ENCODE data around the gene UIMC1. TPM values are rescaled to one million over a fixed set of nuclear protein-coding genes. Genes with fewer than 3 reads are reported as not detected.

The UIMC1 gene
- total RNA-seq, 2 experiments from 2014 or later = 42.7 to 78.5 TPM

DNA sequence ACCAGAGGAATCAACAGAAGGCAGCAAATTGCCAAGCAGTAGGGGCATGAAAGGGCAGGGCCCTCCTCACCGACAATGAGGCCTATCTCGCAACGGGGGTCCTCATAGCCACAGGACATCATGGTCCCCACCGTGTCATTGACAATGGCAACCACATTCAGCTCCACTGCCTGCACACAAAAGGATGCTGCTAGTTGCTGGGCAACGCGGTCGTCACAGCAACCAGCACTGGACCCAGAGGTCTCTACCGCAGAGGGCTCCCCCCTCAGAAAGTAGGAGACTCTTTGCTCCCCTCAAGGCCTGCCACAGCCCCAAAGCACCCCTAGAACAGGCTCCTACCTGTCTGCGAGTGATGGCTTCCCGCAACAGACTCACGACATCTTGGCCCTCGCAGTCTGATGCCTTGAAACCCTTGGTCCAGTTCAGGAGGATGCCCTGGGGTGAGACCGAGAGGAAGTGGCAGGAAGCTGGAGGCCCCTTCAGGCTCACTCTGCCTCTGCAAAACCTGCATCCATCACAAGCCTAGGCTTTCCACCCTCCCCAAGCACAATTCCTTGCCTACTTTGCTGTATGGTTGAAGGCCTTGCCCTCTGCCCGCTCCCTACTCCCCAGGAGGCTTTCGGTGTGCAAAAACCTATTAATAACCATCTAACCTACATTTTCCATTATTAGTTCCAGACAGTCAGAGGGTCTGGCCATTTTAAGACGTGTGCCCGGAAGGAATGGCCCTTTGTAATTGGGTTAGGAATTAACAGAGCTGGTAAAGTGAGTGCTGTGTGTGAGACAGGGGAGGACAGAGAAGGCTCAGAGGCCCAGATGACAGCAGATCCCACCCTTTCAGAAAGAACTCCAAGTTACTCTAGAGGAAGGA, 122.6 kb downstream of the UIMC1 start:
- no peaks in the 10 kb centered on the region for H3K9me2 ChIP-seq (ENCODE audit: insufficient read depth, low read length)
- H3K4me2 ChIP-seq (ENCODE audit: low read length) = no peak overlapping the region
- no peaks in the 10 kb centered on the region for H3K9me3 ChIP-seq (ENCODE audit: low read length)
- H3K4me1 ChIP-seq (ENCODE audit: insufficient read depth, low read length, poor library complexity, severe bottlenecking) = peaks cover 11% of the 10 kb centered on the region
- H3K4me3 ChIP-seq (ENCODE audit: low read depth, low read length, poor library complexity, severe bottlenecking) = no peak overlapping the region
- no TSS peak for BruUV-seq (replicated peaks)
- H3K79me2 ChIP-seq (ENCODE audit: insufficient read depth, low read depth, low read length) = no peaks in the 10 kb centered on the region
- no peaks in the 10 kb centered on the region for H3K36me3 ChIP-seq (ENCODE audit: insufficient read depth, low read length)
- H2AFZ ChIP-seq (ENCODE audit: low read length) = 0 out of 2 replicates have a peak overlapping the region, but pooled peaks have one; percentile 27
- no peak for DNase-seq (ENCODE audit: low spot score)
- intact Hi-C loops (cut with micrococcal nuclease; ENCODE audit: unreplicated experiment) = no loop called here
- CTCF ChIA-PET (ENCODE audit: unreplicated experiment) = no interaction called here
- POLR2A ChIA-PET = no interaction called here
- TF ChIP-seq EZH2phosphoT487 (IDR thresholded peaks at IDR 0.05; ENCODE audit: borderline replicate concordance, low read depth, low read length) = no peak
- TF ChIP-seq, protein P1, sequence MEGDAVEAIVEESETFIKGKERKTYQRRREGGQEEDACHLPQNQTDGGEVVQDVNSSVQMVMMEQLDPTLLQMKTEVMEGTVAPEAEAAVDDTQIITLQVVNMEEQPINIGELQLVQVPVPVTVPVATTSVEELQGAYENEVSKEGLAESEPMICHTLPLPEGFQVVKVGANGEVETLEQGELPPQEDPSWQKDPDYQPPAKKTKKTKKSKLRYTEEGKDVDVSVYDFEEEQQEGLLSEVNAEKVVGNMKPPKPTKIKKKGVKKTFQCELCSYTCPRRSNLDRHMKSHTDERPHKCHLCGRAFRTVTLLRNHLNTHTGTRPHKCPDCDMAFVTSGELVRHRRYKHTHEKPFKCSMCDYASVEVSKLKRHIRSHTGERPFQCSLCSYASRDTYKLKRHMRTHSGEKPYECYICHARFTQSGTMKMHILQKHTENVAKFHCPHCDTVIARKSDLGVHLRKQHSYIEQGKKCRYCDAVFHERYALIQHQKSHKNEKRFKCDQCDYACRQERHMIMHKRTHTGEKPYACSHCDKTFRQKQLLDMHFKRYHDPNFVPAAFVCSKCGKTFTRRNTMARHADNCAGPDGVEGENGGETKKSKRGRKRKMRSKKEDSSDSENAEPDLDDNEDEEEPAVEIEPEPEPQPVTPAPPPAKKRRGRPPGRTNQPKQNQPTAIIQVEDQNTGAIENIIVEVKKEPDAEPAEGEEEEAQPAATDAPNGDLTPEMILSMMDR (conservative IDR thresholded peaks at IDR 0.05; ENCODE audit: low read length) = no peak
- H4K20me1 ChIP-seq (ENCODE audit: insufficient read depth, low read length) = no peaks in the 10 kb centered on the region
- no peak overlapping the region for H3K27ac ChIP-seq (ENCODE audit: low read depth, low read length, poor library complexity, severe bottlenecking)

DNA sequence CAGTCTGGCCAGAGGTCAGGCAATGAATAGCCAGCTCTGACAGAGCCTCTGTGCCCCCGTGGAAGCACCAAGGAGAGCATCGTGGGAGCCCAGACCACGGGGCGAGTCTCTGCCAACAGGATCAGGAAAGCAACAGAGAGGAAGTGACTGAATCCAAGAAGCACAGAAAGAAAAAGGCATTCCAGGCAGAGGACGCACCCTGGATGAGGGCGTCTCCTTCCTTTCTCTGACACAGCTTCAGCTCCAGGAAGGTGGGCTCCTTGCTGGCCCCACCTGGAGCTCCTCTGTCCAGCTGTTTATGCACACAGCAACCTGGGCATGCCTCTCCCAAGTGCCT, 124.0 kb downstream of the UIMC1 start:
- no peak for TF ChIP-seq EZH2phosphoT487 (IDR thresholded peaks at IDR 0.05; ENCODE audit: borderline replicate concordance, low read depth, low read length)
- TF ChIP-seq, protein P1 (conservative IDR thresholded peaks at IDR 0.05; ENCODE audit: low read length) = no peak
- no TSS peak for BruUV-seq (replicated peaks)
- Histone ChIP-seq H3K9me3 (ENCODE audit: low read length) (no peaks in the 10 kb centered on the region), H3K27ac (ENCODE audit: low read depth, low read length, poor library complexity, severe bottlenecking) (no peak overlapping the region), H2AFZ (ENCODE audit: low read length) (no peak overlapping the region), H3K79me2 (ENCODE audit: insufficient read depth, low read depth, low read length) (no peaks in the 10 kb centered on the region), H3K36me3 (ENCODE audit: insufficient read depth, low read length) (no peaks in the 10 kb centered on the region), H3K9me2 (ENCODE audit: insufficient read depth, low read length) (no peaks in the 10 kb centered on the region), H3K4me1 (ENCODE audit: insufficient read depth, low read length, poor library complexity, severe bottlenecking) (peaks cover 11% of the 10 kb centered on the region), H3K4me2 (ENCODE audit: low read length) (no peak overlapping the region), H4K20me1 (ENCODE audit: insufficient read depth, low read length) (no peaks in the 10 kb centered on the region), H3K4me3 (ENCODE audit: low read depth, low read length, poor library complexity, severe bottlenecking) (no peak overlapping the region)
- ChIA-PET CTCF (ENCODE audit: unreplicated experiment) (no interaction called here), POLR2A (no interaction called here)
- intact Hi-C loops (cut with micrococcal nuclease; ENCODE audit: unreplicated experiment) = no loop called here
- DNase-seq (ENCODE audit: low spot score) = no peak

DNA sequence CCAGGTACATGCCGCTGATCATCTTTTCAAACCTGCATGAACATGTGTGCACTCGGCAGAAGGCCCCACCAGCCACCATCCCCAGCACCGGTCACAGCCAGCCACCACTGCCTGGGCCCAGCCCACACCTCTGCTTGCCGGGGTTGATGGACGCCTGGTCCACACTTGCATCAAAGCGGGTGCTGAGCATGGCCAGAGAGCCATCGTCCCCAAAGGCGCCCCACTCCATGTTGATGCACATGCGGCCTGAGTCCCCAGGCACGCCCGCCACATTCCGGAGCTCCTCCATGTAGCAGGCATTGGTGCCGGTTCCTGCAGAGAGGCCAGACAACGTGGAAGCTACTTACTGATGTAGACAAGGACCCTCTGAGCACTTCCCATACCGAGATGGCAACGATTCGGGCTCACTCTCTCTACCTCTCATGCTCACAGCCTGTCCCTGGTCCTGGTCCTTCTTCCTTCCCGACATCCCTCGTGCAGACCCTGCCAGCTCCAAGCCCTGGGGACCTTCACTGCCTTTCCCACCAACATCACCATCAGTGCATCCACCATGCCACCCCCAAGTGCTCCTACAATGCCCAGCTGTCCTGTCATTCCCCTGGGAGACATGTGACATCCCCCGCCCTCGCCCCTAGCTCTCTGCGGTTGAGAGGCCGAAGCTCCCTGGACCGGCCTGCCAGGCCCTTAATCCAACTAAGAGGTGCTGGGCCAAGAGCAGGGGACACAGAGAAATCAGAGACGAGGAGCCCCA, 124.6 kb downstream of the UIMC1 start:
- POLR2A ChIA-PET = no interaction called here
- Histone ChIP-seq H3K9me3 (ENCODE audit: low read length) (no peaks in the 10 kb centered on the region), H3K27ac (ENCODE audit: low read depth, low read length, poor library complexity, severe bottlenecking) (no peak overlapping the region), H2AFZ (ENCODE audit: low read length) (no peak overlapping the region), H3K4me2 (ENCODE audit: low read length) (no peak overlapping the region), H3K79me2 (ENCODE audit: insufficient read depth, low read depth, low read length) (no peaks in the 10 kb centered on the region), H3K4me1 (ENCODE audit: insufficient read depth, low read length, poor library complexity, severe bottlenecking) (peaks cover 11% of the 10 kb centered on the region), H3K9me2 (ENCODE audit: insufficient read depth, low read length) (no peaks in the 10 kb centered on the region), H4K20me1 (ENCODE audit: insufficient read depth, low read length) (no peaks in the 10 kb centered on the region), H3K4me3 (ENCODE audit: low read depth, low read length, poor library complexity, severe bottlenecking) (no peak overlapping the region), H3K36me3 (ENCODE audit: insufficient read depth, low read length) (no peaks in the 10 kb centered on the region)
- DNase-seq (ENCODE audit: low spot score) = no peak
- TF ChIP-seq, protein P1 (conservative IDR thresholded peaks at IDR 0.05; ENCODE audit: low read length) = no peak
- TF ChIP-seq EZH2phosphoT487 (IDR thresholded peaks at IDR 0.05; ENCODE audit: borderline replicate concordance, low read depth, low read length) = no peak
- BruUV-seq (replicated peaks) = no TSS peak
- intact Hi-C loops (cut with micrococcal nuclease; ENCODE audit: unreplicated experiment) = no loop called here
- CTCF ChIA-PET (ENCODE audit: unreplicated experiment) = no interaction called here
